ENCODE data around the gene EIF3D.

DNA sequence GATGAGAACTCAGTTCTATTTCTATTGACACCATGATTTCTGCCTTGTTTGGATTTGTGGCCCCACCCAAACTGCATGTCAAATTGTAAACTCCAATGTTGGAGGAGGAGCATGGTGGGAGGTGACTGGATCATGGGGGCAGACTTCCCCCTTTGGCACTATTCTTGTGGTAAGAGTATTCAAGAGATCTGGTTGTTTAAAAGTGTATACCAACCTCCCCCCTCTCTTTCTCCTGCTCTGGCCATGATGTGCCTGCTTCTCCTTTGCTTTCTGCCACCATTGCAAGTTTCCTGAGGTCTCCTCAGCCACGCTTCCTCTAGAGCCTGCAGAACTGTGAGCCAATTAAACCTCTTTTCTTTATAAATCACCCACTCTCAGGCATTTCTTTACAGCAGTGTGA lies 14.2 kb downstream of the EIF3D start:
- TF ChIP-seq, protein P1, sequence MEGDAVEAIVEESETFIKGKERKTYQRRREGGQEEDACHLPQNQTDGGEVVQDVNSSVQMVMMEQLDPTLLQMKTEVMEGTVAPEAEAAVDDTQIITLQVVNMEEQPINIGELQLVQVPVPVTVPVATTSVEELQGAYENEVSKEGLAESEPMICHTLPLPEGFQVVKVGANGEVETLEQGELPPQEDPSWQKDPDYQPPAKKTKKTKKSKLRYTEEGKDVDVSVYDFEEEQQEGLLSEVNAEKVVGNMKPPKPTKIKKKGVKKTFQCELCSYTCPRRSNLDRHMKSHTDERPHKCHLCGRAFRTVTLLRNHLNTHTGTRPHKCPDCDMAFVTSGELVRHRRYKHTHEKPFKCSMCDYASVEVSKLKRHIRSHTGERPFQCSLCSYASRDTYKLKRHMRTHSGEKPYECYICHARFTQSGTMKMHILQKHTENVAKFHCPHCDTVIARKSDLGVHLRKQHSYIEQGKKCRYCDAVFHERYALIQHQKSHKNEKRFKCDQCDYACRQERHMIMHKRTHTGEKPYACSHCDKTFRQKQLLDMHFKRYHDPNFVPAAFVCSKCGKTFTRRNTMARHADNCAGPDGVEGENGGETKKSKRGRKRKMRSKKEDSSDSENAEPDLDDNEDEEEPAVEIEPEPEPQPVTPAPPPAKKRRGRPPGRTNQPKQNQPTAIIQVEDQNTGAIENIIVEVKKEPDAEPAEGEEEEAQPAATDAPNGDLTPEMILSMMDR (IDR thresholded peaks at IDR 0.05): no peak
- no peak for TF ChIP-seq POLR2AphosphoS5 (IDR thresholded peaks at IDR 0.05)
